Measurements from ENCODE around the gene RABAC1. TPM values are rescaled to one million over a fixed set of nuclear protein-coding genes. Genes with fewer than 3 reads are reported as not detected.

Gene RABAC1
- polyA plus RNA-seq, 1 donor (not counting 4 experiments of a cell fraction or from before 2014, with no cell fraction given) = 107 TPM

- Histone ChIP-seq H4K20me1 (ENCODE audit: control insufficient read depth, extremely low read depth, insufficient read depth, low read length) (no peaks in the 10 kb centered on the region), H3K4me2 (ENCODE audit: control insufficient read depth, extremely low read depth, insufficient read depth, low read depth, low read length) (no peak overlapping the region), H3K79me2 (ENCODE audit: control insufficient read depth, insufficient read depth, low read length) (no peaks in the 10 kb centered on the region), H2AFZ (ENCODE audit: control insufficient read depth, low read length) (no peak overlapping the region), H3K9me1 (ENCODE audit: control insufficient read depth, extremely low read depth, insufficient read depth, low read length) (no peaks in the 10 kb centered on the region), H3K9me3 (ENCODE audit: control insufficient read depth, low read depth, low read length) (no peaks in the 10 kb centered on the region), H3K4me1 (ENCODE audit: control insufficient read depth, extremely low read depth, insufficient read depth, low read length) (no peaks in the 10 kb centered on the region), H3K4me3 (ENCODE audit: control insufficient read depth in 2 of 3, extremely low read depth in 1 of 3, insufficient read depth in 2 of 3, low read depth in 1 of 3, low read length in 3 of 3) (no peak overlapping the region), H3K9ac (ENCODE audit: control insufficient read depth, extremely low read depth, insufficient read depth, low read length) (no peak overlapping the region), H3K27ac (ENCODE audit: control insufficient read depth, insufficient read depth, low read length) (no peak overlapping the region), H3K36me3 (ENCODE audit: control insufficient read depth in 2 of 2, extremely low read depth in 1 of 2, insufficient read depth in 2 of 2, low read length in 2 of 2) (no peaks in the 10 kb centered on the region), H3K27me3 (ENCODE audit: control insufficient read depth, extremely low read depth, insufficient read depth, low read length) (no peaks in the 10 kb centered on the region)
- no peak for FAIRE-seq
- dilution Hi-C loops (cut with MboI; ENCODE audit: extremely low pct_ligation_motif_present, low sequenced_read_pairs) = no loop called here
- DNase-seq (ENCODE audit: low read depth, low spot score) = no peak
- TF ChIP-seq EZH2 (IDR thresholded peaks at IDR 0.05; ENCODE audit: low read length) (no peak), CTCF (optimal IDR thresholded peaks at IDR 0.05 in 1 of 3, IDR thresholded peaks at IDR 0.05 in 1 of 3, conservative IDR thresholded peaks at IDR 0.05 in 1 of 3; ENCODE audit: extremely low read depth in 1 of 3, insufficient read depth in 2 of 3, low read length in 3 of 3) (no peak)
These were observed 22.6 kb upstream of the RABAC1 start for GRCh38 chr19:41981724-41982123.

GRCh38 chr19:41978470-41978869 lies 19.3 kb upstream of the RABAC1 start:
- no peak overlapping the region for H3K4me2 ChIP-seq (ENCODE audit: control insufficient read depth, extremely low read depth, insufficient read depth, low read depth, low read length)
- dilution Hi-C loops (cut with MboI; ENCODE audit: extremely low pct_ligation_motif_present, low sequenced_read_pairs) = no loop called here
- H3K27me3 ChIP-seq (ENCODE audit: control insufficient read depth, extremely low read depth, insufficient read depth, low read length) = no peaks in the 10 kb centered on the region
- FAIRE-seq (no peak), DNase-seq (ENCODE audit: low read depth, low spot score) (no peak)
- H4K20me1 ChIP-seq (ENCODE audit: control insufficient read depth, extremely low read depth, insufficient read depth, low read length) = no peaks in the 10 kb centered on the region
- no peaks in the 10 kb centered on the region for H3K9me3 ChIP-seq (ENCODE audit: control insufficient read depth, low read depth, low read length)
- H3K36me3 ChIP-seq (ENCODE audit: control insufficient read depth in 2 of 2, extremely low read depth in 1 of 2, insufficient read depth in 2 of 2, low read length in 2 of 2) = no peaks in the 10 kb centered on the region
- no peak overlapping the region for H3K9ac ChIP-seq (ENCODE audit: control insufficient read depth, extremely low read depth, insufficient read depth, low read length)
- H3K4me1 ChIP-seq (ENCODE audit: control insufficient read depth, extremely low read depth, insufficient read depth, low read length) = peaks cover 6% of the 10 kb centered on the region
- no peak overlapping the region for H3K27ac ChIP-seq (ENCODE audit: control insufficient read depth, insufficient read depth, low read length)
- no peak overlapping the region for H3K4me3 ChIP-seq (ENCODE audit: control insufficient read depth in 2 of 3, extremely low read depth in 1 of 3, insufficient read depth in 2 of 3, low read depth in 1 of 3, low read length in 3 of 3)
- no peak for TF ChIP-seq CTCF (optimal IDR thresholded peaks at IDR 0.05 in 1 of 3, IDR thresholded peaks at IDR 0.05 in 1 of 3, conservative IDR thresholded peaks at IDR 0.05 in 1 of 3; ENCODE audit: extremely low read depth in 1 of 3, insufficient read depth in 2 of 3, low read length in 3 of 3)
- TF ChIP-seq EZH2 (IDR thresholded peaks at IDR 0.05; ENCODE audit: low read length) = no peak
- no peaks in the 10 kb centered on the region for H3K79me2 ChIP-seq (ENCODE audit: control insufficient read depth, insufficient read depth, low read length)
- no peak overlapping the region for H2AFZ ChIP-seq (ENCODE audit: control insufficient read depth, low read length)
- no peaks in the 10 kb centered on the region for H3K9me1 ChIP-seq (ENCODE audit: control insufficient read depth, extremely low read depth, insufficient read depth, low read length)

Data from keratinocyte (primary cell).